MM.1S (cell line): ENCODE results near the gene SAMSN1.

Experiments
- CTCF ChIP-seq: fragments of 300-600 bp; sonication (generic); IDR thresholded peaks from 2 replicates; pipeline ENCODE4 v1.5.1; 2016; ENCODE audit warnings: antibody characterized with exemption, low read length, mixed read lengths
- EZH2 ChIP-seq: fragments of 300-600 bp; sonication (generic); optimal IDR thresholded peaks from 2 replicates; pipeline ENCODE3; 2017; ENCODE audit warnings: low read depth, mild to moderate bottlenecking, antibody characterized with exemption, low read length, mixed read lengths

- no peak for TF ChIP-seq EZH2
- no peak for TF ChIP-seq CTCF
Observed at GRCh38 chr21:14492931-14493330, 53.2 kb downstream of the SAMSN1 start.
